Activated CD4-positive, alpha-beta T cell treated with anti-CD3 and anti-CD28 coated beads, Interleukin-2, amount 10 ng/mL, durations not matched to agents 7 days and 5 days (primary cell): ENCODE measurements around the gene PXMP4. TPM values are rescaled to one million over a fixed set of nuclear protein-coding genes. Genes with fewer than 3 reads are reported as not detected.

Experiments used
- CTCF ChIA-PET: fragments of 350-600 bp; sonication (Branson Sonifier 250); formaldehyde crosslinking; loops from one replicate; lab custom pipeline; 2021; ENCODE audit warnings: antibody characterized with exemption; lab: Charles Lee
- POLR2A ChIA-PET: fragments of 350-600 bp; sonication (Branson Sonifier 250); formaldehyde crosslinking; loops from one replicate; lab custom pipeline; 2021; ENCODE audit warnings: antibody characterized with exemption; lab: Charles Lee
- DNase-seq: peaks from one replicate; pipeline ENCODE4 v3.0.0-alpha.2; 2020
- H3K27ac Mint-ChIP-seq: one replicate; pipeline ENCODE4 v1.8.0; 2021; ENCODE audit warnings: mild to moderate bottlenecking, moderate library complexity, mixed read lengths
- H3K27me3 Mint-ChIP-seq: one replicate; pipeline ENCODE4 v1.8.0; 2021; ENCODE audit warnings: mixed read lengths
- H3K36me3 Mint-ChIP-seq: one replicate; pipeline ENCODE4 v1.8.0; 2021; ENCODE audit warnings: low read depth, mixed read lengths
- H3K4me1 Mint-ChIP-seq: one replicate; pipeline ENCODE4 v1.8.0; 2021; ENCODE audit warnings: mixed read lengths
- H3K4me3 Mint-ChIP-seq: one replicate; pipeline ENCODE4 v1.8.0; 2021; ENCODE audit warnings: mild to moderate bottlenecking, moderate library complexity, mixed read lengths
- H3K9me3 Mint-ChIP-seq: one replicate; pipeline ENCODE4 v1.8.0; 2021; ENCODE audit warnings: mixed read lengths
- total RNA-seq, 2 experiments: library from RNA; stranded (reverse); gene quantifications; one replicate each; pipeline ENCODE4 v1.2.3, GENCODE V29; 2021

PXMP4 gene
- total RNA-seq, 2 experiments from 2014 or later = 19.1 to 21.8 TPM

DNA sequence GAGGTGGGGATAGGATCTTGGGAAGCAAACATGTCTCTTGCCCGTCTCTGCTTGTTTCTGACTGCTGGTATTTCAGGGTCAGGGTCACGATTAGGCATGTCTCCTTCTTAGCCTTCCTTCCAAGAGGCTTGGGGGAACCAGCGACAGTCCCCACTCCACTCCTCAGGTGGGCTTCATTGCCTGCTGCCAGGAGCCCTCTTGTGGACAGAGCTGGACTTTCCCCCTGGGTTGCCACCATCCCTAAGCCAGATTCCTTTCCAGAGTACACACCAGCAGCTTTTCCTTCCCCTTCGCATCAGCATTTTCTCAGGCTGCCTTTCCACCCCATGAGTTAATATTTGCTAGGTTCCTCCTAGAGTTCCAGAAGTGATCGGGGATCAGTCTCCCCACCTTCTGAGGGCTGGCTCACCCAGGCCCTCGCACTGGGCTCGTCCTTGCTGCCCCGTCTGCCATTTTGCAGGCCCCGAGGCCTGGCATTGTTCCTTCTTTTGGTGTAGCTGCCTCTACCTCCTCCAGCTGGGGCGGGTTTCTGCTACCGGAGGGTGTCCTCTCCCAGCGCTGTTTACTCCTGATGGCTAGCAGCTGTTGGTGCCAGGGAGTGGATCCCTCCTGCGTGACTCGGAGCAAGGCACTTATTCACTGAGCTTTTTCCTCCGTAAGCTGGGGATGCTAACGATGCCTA lies 66.8 kb downstream of the PXMP4 start:
- peak overlapping the region; percentile 50 for H3K27ac Mint-ChIP-seq
- H3K9me3 Mint-ChIP-seq = no peaks in the 10 kb centered on the region
- no peaks in the 10 kb centered on the region for H3K27me3 Mint-ChIP-seq
- H3K36me3 Mint-ChIP-seq = no peaks in the 10 kb centered on the region
- ChIA-PET POLR2A (no interaction called here), CTCF (interaction anchor here (1.0 to 4.8 kb wide), 3 partner anchors 10 to 196 kb away, joined by 3 to 26 read pairs (median 5); partner anchors contain the start of gene ACTL10)
- no peak overlapping the region for H3K4me3 Mint-ChIP-seq
- H3K4me1 Mint-ChIP-seq = peaks cover 18% of the 10 kb centered on the region
- DNase-seq = peak; percentile 38

Other genes starting within 250 kb of the PXMP4 start
- gene CBFA2T2, start 230.2 kb downstream of the PXMP4 start, total RNA-seq = 10 to 100 TPM; 17.3 to 21.8 TPM
- gene C20orf144, start 58.0 kb downstream of the PXMP4 start, total RNA-seq = under 1 TPM; 0.15 to 0.25 TPM
- gene ACTL10, start 53.4 kb downstream of the PXMP4 start, total RNA-seq = 1 to 10 TPM; 2.4 to 4.1 TPM
- 10 to 100 TPM; 48.2 to 54.3 TPM for gene NECAB3, start 45.9 kb downstream of the PXMP4 start, total RNA-seq
- gene E2F1, start 33.9 kb downstream of the PXMP4 start, total RNA-seq = 10 to 100 TPM; 64.9 to 69.8 TPM
- 1 to 10 TPM; 5.5 to 5.8 TPM for gene ZNF341, start 11.7 kb upstream of the PXMP4 start, total RNA-seq
- gene CHMP4B, start 91.0 kb upstream of the PXMP4 start, total RNA-seq = 100 to 1,000 TPM; 105 to 108 TPM